Epithelial cell of proximal tubule (primary cell): Measurements from ENCODE around the gene SDCBP2. TPM values are rescaled to one million over a fixed set of nuclear protein-coding genes. Genes with fewer than 3 reads are reported as not detected.

Source experiments
- DNase-seq: peaks from one replicate; pipeline ENCODE4 v3.0.0-alpha.2; 2011; ENCODE audit warnings: low read depth
- H3K4me3 ChIP-seq: 2 replicates; pipeline ENCODE4 v1.5.1; 2011; ENCODE audit warnings: low read depth, mild to moderate bottlenecking, low read length
- CTCF ChIP-seq: conservative IDR thresholded peaks from 2 replicates; pipeline ENCODE4 v1.5.1; 2012; ENCODE audit warnings: low read depth, mild to moderate bottlenecking, low read length
- total RNA-seq: library from RNA; depleted of rRNA; stranded (reverse); fragments of >200 nt; gene quantifications from 2 replicates; pipeline ENCODE4 v1.2.3, GENCODE V29; 2015

SDCBP2 gene
- total RNA-seq, 1 donor from 2014 or later = 5.1 TPM

GRCh38 chr20:1360094-1360846 lies 31.3 kb upstream of the SDCBP2 start:
- no peak for DNase-seq
- TF ChIP-seq CTCF = peak; percentile 5
- no peak overlapping the region for H3K4me3 ChIP-seq

- no peak overlapping the region for H3K4me3 ChIP-seq
- DNase-seq = no peak
- TF ChIP-seq CTCF = no peak
These were observed 29.2 kb upstream of the SDCBP2 start for GRCh38 chr20:1357921-1358671.

GRCh38 chr20:1353956-1354355 lies 25.0 kb upstream of the SDCBP2 start:
- TF ChIP-seq CTCF = no peak
- no peak for DNase-seq
- no peak overlapping the region for H3K4me3 ChIP-seq

GRCh38 chr20:1346315-1346969 lies 17.5 kb upstream of the SDCBP2 start:
- H3K4me3 ChIP-seq = no peak overlapping the region
- TF ChIP-seq CTCF = no peak
- no peak for DNase-seq

GRCh38 chr20:1345756-1346093 lies 16.8 kb upstream of the SDCBP2 start:
- no peak overlapping the region for H3K4me3 ChIP-seq
- no peak for TF ChIP-seq CTCF
- no peak for DNase-seq

- TF ChIP-seq CTCF = no peak
- H3K4me3 ChIP-seq = no peak overlapping the region
These were observed 16.3 kb upstream of the SDCBP2 start for GRCh38 chr20:1345030-1345755.

More at GRCh38 chr20:1345030-1345755, 16.3 kb upstream of the SDCBP2 start:
- DNase-seq = no peak
